IPS-NIHi7 (cell line): Measurements from ENCODE around the gene SHC3.

ENCODE experiments used
- DNase-seq: peaks from one replicate; pipeline ENCODE4 v3.0.0; 2012; ENCODE audit warnings: mixed read lengths; ENCODE audit errors: extremely low spot score

SHC3 gene

DNA sequence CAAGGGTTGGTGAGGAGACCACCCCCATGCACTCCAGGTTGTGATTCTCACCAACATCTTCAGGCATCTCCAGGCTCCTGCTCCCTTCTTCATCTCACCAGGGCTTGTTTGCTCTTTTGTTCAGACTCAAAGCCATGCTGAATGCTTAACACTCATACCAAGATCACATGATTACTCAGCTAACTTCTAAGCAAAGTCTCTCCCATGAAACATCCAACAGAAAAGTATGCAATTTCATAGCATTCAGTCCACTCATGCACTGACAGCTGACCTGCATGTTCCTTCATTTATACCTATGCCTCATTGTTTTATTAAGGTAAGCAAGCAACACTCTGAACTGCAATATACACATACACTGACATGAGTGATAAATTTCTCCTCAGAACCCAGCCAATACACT lies 69.0 kb downstream of the SHC3 start:
- DNase-seq = no peak

DNA sequence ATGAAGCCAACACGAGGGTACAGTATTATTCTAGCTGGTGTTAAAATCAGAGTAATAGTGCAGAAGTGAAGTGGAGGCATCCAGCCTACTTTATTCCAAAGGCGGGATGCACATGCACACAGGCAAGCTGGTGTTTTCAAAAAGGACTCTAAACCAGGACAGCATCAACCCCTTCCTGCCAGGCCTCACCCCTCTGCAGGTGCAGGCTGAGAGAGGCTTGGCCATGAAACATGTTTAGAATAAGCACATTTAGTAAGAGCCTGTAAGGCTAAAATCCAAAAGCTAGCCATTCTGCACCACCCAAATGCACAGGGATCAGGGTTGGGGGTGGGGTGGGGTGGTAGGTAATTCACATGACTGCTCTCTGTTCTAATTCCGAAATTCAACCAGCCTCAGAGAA lies 71.2 kb downstream of the SHC3 start:
- DNase-seq = no peak

DNA sequence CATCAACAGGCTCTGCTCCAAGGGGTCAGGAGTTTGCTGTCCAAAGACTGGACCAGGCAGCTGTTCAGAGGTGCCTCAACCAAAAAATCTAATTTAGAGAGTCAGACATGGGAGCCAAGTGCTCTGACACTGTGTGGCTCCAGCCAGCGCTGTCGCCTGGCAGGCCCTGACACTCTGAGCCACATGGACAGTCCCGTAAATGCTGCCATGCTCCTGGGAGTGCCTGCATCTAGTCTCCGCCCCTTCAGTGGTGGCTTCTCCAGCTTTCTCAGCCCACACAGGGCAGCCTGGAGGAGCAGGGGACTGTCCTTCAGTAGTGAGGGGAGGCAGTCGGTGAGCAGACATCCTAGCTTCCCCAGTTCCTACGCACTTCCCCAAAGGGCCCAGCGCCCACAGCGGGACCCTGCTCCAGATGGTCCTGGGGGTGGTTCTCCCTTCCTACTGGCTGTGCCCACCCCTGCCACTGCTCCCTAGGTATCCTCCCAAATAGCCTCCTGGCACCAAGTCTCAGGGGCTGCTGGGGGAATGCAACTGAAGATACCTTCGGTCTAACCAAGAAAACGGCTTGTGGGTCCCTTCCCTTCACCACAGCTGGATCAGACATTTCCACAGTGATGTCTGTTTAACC lies 72.3 kb downstream of the SHC3 start:
- DNase-seq = no peak

DNA sequence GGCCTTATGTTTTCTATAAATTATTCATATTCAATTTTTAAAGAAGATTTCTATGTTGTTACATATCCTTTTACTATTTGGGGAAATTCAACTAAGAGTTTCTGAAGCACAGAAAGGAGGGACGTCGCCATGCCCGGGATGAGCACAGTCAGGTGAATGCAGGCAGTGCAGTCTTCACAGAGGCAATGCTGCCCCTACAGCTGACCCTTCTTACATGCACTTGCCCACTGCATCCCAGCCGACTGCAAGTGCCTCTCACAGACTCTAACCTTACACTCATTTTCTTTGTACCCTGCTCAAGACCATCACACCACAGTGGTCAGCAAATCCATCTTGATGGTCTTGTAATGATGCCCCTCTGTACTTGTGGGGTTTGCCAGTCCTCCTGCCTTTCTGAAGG lies 73.8 kb downstream of the SHC3 start:
- DNase-seq = no peak

DNA sequence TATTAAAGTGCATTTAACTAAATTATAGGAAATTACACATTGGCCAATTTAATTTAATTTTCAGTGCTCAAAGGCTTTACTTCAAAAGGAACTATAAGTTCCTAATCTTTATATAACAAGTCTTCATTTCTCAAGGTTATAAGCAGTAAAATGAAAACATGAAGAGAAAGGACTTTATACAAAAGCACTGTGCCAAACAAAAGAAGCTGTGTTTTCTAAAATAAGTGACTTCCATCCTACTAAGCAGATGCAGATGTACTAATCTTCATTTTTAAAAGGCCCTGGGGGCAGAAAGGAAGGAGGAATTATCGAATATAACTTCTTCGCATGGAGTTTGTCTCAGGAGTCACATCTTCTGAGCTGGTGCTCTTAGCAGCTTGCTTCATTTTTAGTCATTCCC lies 81.4 kb downstream of the SHC3 start:
- no peak for DNase-seq

DNA sequence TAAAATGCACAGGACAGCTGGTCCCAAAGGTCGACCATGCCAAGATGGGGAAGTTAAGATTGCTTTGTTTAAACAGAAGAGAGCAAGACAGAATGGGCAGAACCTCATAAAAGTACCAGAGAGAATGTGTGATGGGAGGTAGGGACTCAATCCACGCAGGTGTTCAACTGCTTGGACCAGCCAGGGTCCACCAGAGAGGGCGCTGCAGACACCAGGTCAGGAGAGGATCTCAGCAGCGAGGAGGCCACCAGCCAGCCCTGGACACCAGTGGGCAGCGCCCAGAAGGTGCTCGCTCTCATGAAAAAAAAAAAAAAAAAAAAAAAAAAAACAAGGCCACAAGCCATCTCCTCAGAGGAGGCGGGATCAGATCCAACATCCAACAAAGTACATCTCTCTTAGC lies 81.8 kb downstream of the SHC3 start:
- DNase-seq = peak; percentile 29

DNA sequence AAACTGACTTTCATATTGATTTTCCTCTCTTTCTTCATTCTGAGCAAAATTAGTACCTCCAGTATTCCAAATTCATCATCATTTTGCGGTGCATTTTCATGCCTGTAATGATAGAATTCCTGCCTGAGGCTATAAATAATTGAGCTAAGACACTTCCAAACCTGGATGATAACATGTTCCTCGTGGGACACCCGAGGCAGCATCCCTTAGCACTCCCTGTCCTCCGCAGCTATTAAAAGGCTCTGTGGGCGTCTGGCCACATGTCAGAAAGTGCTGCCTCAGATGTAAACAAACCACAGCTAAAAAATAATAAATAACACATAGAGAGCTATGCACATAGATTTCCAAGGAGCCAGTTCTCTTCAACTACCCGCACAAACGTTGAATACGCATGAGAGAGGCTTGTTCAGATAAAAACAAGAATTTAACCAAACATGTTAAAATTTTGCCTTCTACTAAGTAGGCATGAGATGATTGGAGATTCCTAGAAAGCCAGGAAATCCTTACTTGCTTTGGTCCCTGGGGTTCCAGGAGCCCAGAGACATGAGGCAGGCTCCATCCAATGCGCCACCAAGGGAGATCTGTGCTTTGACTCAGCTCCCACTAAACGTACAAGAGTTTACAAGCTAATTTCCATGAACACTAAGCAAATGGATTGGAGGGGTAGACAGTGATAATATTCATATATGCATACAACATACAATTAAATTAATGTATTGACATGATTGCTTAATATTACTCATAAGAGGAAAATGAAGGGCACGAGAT lies 82.7 kb downstream of the SHC3 start:
- DNase-seq = no peak

DNA sequence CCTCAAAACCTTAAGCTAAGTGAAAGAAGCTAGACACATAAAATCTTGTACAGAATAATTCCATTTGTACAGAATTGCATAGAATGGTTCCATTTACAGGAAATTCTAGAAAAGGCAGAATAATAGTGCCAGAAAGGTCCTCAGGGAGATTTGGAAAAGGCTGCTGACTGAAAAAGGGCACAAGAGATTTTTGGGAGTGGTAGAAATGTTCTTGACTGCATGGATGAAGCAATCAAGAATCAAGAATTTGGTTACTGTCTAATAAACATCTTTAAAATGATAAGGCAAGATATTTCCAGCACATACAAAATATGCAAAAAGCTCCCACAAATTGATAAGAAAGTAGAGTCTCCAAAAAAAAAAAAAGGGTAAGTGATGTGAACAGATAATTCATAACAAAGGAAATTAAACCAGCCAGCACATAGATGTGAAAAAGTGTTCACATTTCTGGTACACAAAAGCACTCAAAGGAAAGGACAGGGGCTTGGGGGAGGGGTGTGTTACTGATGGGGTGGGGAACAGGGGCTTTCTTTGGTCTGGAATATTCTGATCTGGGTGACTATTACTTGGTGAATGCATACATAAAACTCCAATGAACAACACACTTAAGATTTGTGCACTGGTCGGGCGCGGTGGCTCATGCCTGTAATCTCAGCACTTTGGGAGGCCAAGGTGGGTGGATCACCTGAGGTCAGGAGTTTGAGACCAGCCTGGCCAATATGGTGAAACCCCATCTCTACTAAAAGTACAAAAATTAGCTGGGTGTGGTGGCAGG lies 85.2 kb downstream of the SHC3 start:
- DNase-seq = no peak

DNA sequence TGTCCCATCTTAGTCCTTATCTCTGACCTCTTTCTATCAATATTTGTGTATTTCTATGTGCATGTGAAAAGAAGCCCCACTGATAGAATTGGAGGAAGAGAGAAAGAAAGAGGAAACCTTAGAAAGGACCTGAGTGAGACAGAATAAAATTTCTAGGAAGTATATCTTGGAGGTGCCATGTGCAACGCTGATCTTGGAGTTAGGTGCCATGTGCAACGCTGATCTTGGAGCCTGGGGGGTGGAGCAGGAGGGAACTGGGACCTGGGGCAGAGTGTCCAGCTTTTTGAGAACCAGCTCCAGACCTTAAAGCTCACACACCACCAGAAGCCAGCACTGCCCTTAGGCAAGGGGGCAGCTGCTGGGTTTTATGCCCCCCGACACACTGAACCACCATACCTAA lies 89.4 kb downstream of the SHC3 start:
- DNase-seq = no peak

DNA sequence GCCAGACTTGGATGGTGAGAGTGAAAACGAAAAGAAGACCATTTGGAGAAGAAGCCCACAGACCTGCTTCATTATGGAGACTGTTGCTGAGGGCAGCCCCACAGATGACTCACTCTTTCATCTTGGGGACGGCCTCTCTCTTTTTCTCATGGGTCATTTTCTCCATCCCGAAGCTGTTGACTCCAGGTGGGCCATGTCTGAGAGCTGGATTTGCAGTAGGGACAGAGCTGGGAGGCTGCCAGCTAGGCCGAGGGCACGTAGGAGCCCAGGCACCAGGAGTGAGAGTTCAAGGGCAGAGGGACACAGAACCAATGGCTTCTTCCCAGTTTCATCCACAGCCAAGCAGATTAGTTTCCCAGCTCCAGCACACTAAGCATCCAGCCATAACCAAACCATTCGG lies 95.0 kb downstream of the SHC3 start:
- DNase-seq = no peak

DNA sequence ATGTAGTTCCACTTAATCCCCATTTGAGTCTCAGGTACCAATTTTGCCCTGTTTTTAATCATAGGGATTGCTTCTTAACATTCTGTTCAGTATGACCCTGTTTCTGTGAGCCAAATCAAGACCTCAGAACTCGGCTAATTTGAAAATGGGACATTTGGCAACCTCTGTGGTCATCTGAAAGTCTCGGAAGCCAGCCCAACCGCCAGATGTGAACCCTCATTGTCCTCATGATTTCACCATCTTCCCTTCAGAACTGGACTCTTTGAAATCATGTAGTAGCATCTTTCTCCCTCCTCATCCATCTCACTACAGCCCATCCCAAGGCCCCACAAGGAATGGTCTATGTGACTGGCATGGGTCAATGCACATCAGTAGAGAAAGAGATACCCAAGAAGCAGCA lies 98.4 kb downstream of the SHC3 start:
- no peak for DNase-seq

DNA sequence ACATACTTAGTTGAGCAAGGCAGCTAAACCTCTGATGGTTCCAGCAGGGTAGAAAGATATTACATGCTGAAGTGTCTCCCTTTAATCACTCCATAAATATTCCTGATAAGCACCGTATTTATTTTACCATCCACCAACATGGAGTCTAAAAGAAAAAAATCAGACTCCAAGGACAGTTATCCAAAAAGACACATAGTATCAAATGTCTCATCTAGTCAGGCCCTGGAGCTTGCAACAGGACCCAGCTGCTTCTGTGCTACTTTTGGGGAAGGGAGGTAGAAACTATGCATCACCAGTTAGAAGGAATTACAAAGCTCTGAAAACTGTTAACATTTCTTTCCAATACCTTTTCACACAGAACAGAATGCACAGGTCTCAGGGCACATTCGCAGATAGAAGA lies 99.2 kb downstream of the SHC3 start:
- no peak for DNase-seq

DNA sequence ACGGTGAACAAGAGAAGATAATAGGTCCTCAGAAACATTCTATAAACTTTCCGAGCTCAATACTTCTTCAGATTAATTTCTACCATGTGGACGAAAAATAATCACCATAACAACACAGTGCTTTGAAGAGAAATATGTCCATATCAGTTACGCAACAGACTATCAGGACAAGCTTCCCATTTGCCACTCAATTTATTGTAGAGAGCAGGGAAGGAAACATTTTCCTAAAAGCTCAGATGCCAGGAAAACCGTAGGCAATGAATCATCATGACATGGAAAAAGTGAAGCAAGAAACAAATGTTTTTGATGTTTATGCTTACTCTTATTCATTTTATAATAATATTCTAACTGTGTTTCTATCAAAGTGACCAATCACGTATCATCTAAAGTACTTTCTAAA lies 99.8 kb downstream of the SHC3 start:
- no peak for DNase-seq

DNA sequence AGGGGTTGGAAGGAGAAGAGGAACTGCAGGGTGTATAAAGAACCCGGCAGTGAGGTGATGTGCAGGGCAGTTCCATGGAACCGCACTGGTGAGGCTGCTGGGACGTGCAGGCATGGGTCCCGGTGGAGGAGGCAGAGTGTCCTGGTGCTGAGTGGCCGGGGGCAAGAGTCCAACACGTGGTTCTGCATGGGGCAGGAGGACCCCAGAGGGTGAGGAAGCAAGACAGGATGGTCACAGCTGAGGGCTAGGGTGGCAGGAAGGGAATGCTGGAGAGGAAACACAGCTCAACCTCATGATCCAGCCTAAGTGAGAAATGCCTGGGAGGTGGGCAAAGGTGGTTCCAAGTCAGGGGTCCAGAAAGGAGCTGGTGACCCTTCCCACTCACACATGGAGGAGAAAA lies 100.2 kb downstream of the SHC3 start:
- no peak for DNase-seq

DNA sequence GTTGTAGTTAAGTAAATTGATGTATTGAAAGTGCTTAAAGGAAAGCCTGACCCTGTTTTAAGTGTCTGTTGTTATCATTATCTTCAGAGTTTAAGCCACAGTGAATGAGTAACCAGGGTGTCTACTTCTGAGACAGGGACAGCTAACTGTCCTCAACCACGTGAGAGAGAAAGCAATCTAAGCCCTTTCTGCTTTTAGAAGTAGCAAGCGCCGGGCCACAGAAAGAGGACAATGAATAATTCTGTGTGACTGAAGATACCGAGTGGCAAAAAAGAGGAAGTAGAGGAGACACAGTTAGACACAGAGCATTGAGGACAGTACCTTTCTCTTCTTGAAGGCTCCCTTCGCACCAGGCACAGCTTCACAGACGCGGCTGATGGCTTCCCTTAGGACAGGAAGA lies 101.1 kb downstream of the SHC3 start:
- no peak for DNase-seq

DNA sequence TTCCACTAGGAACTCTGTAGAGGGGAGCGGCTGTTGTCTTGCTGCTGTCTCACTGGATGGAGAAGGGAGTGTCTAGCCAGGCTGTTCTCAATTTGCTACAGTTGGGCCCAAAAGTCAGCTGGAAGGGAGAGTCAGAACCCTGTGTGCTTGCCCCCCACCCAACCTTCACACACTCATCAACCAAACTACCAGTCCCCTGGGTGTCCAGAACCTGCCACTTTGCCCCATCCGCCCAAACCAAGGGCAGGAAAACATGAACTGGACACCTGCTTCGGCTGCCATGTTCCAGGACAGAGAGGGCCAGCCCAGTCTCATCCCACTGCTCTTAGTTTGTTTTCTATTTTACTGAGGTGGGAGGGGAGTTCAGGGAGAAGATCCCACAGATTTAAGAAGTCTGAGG lies 105.2 kb downstream of the SHC3 start:
- DNase-seq = no peak

DNA sequence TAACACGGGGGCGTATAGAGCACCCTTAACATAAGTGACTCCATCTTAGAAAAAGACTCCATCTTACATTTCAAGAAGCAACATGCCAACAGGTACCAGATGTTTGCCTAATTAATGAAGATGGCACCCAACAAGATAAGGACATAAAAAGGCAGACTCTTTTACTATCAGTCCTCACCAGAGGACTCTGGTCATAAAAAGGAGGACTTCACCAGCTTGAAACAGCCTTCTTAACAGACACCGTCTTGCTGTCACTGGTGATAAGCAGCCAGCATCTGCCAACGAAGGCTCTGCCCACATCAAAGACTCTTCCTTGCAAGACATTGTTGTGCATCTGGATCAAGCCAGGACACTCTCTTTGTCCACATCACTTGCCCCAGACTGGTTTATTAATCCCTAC lies 107.0 kb downstream of the SHC3 start:
- DNase-seq = no peak

DNA sequence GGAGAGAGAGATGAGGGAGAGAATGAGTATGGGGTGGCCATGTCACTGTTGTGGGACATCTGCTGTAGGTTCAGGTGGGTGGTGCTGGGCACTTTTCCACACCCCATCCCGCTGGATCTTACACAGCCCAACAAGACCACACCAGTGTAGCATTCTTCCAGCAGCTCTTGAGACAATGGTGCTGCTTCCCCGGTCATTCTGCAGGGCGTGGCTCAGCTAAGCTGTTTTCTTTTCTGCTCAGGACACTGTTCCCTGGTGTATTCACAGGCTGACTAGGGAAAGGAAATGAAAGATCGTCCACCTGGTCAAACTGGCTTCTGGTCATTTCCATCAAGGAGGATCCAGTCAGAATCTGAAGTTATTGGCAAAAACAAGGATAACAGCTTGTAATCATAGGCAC lies 111.8 kb downstream of the SHC3 start:
- no peak for DNase-seq

DNA sequence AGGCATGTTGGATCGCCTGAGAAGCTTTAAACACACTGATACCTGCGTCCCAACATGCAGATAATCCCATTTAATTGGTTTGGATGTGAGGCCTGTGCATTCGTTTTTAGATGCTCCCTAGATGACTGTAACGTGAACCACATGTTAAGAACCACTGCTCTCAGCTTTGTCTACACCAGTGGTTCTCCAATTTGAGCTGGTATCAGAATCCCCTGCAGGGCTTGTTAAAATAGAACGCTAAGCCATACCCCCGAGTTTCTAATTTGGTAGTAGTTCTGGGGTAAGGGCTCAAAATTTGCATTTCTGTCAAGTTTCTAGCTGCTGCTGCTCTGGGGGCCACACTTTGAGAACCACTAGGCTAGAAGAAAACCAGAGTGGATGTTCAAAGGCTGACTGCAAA lies 112.7 kb downstream of the SHC3 start:
- DNase-seq = no peak

DNA sequence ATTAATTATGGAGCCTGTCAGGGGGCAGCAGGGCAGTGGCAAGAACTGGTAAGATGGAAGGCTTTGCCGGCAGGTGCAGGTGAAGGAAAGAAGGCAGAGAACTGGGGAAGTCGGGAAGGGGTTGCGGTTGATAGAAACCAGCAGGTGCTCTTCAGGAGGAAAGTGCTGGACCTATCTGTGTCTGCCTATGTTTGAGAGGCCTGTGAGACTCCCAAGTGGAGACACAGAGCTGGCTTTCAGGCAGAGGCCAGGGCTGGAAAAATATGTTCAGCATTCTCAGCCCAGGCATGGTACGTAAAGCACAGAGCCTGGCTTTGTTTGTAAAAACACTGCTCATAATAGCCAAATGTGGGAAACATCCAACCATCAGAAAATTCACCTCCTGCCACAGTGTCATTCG lies 117.8 kb downstream of the SHC3 start:
- no peak for DNase-seq

DNA sequence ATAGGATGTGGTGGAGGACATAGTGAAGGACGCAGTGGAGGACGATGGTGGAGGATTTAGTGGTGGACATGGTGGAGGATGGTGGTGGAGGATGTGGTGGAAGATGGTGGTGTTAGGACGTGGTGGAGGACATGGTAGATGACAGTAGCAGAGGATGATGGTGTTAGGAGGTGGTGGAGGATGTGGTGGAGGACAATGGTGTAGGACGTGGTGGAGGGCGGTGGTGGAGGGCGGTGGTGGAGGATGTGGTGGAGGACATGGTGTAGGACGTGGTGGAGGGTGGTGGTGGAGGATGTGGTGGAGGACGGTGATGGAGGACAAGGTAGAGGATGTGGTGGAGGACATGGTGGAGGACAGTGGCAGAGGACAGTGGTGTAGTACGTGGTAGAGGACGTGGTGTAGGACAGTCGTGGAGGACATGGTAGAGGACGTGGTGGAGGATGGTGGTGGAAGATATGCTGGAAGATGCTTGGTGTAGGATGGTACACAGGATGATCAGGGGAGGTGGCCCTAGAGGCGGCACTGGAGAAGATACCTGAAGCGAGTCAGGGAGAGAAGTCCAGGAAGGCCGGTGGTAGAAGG lies 118.6 kb downstream of the SHC3 start:
- DNase-seq = no peak

DNA sequence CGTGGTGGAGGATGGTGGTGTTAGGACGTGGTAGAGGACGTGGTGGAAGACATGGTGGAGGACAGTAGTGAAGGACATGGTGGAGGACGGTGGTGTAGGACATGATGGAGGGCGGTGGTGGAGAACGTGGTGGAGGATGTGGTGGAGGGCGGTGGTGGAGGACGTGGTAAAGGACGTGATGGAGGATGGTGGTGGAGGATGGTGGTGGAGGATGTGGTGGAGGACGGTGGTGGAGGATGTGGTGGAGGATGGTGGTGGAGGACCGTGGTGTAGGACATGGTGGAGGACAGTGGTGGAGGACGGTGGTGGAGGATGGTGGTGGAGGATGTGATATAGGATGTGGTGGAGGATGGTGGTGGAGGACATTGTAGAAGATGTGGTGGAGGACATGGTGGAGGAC lies 119.7 kb downstream of the SHC3 start:
- DNase-seq = no peak
